WTC11 (cell line): ENCODE measurements around the gene CPT2.

Experiments used
- ATF3 ChIP-seq: sonication (generic); formaldehyde crosslinking; conservative IDR thresholded peaks from 2 replicates; pipeline ENCODE4 v1.8.1; 2022; ENCODE audit warnings: mild to moderate bottlenecking, missing genetic modification reagents
- CREM ChIP-seq: sonication (generic); formaldehyde crosslinking; IDR thresholded peaks from 2 replicates; pipeline ENCODE4 v1.8.1; 2022; ENCODE audit warnings: mild to moderate bottlenecking, missing genetic modification reagents, moderate library complexity
- CTCF ChIP-seq: fragments of 200-600 bp; IDR thresholded peaks from 2 replicates; pipeline ENCODE4 v1.8.0; 2022; ENCODE audit warnings: antibody characterized with exemption
- E2F1 ChIP-seq: sonication (generic); formaldehyde crosslinking; IDR thresholded peaks from 2 replicates; pipeline ENCODE4 v1.8.0; 2022; ENCODE audit warnings: mild to moderate bottlenecking, missing genetic modification reagents
- E2F5 ChIP-seq: sonication (generic); formaldehyde crosslinking; IDR thresholded peaks from 2 replicates; pipeline ENCODE4 v1.8.1; 2022; ENCODE audit warnings: mild to moderate bottlenecking, moderate library complexity, missing genetic modification reagents
- ETV6 ChIP-seq: sonication (generic); formaldehyde crosslinking; IDR thresholded peaks from 2 replicates; pipeline ENCODE4 v1.8.1; 2022; ENCODE audit warnings: mild to moderate bottlenecking, missing genetic modification reagents
- FOXJ3 ChIP-seq: sonication (generic); formaldehyde crosslinking; IDR thresholded peaks from 2 replicates; pipeline ENCODE4 v1.9.0; 2021; ENCODE audit warnings: missing genetic modification reagents, mild to moderate bottlenecking, borderline replicate concordance
- MAX ChIP-seq: sonication (generic); formaldehyde crosslinking; IDR thresholded peaks from 2 replicates; pipeline ENCODE4 v1.8.0; 2022; ENCODE audit warnings: mild to moderate bottlenecking, missing genetic modification reagents
- TEAD1 ChIP-seq: sonication (generic); formaldehyde crosslinking; IDR thresholded peaks from 2 replicates; pipeline ENCODE4 v1.8.0; 2022; ENCODE audit warnings: mild to moderate bottlenecking, missing genetic modification reagents
- USF1 ChIP-seq: sonication (generic); formaldehyde crosslinking; IDR thresholded peaks from 2 replicates; pipeline ENCODE4 v1.8.0; 2022; ENCODE audit warnings: mild to moderate bottlenecking, missing genetic modification reagents
- USF2 ChIP-seq: sonication (generic); formaldehyde crosslinking; IDR thresholded peaks from 2 replicates; pipeline ENCODE4 v1.8.1; 2023; ENCODE audit warnings: mild to moderate bottlenecking, missing genetic modification reagents, moderate library complexity
- ZNF232 ChIP-seq: sonication (generic); formaldehyde crosslinking; IDR thresholded peaks from 2 replicates; pipeline ENCODE4 v1.8.0; 2022; ENCODE audit warnings: mild to moderate bottlenecking, missing genetic modification reagents
- ZNF317 ChIP-seq: sonication (generic); formaldehyde crosslinking; IDR thresholded peaks from 2 replicates; pipeline ENCODE4 v1.8.1; 2023; ENCODE audit warnings: low read depth, mild to moderate bottlenecking, moderate library complexity, missing genetic modification reagents, borderline replicate concordance

GRCh38 chr1:53220171-53220961, 23.7 kb downstream of the CPT2 start, which contains the start of gene CZIB:
- TF ChIP-seq CTCF (no peak), ATF3 (CRISPR knock-in tag) (no peak), E2F5 (CRISPR knock-in tag) (peak; percentile 76), ZNF232 (CRISPR knock-in tag) (peak; percentile 19), CREM (CRISPR knock-in tag) (0 out of 2 replicates have a peak, but pooled peaks have one; percentile 45), ETV6 (CRISPR knock-in tag) (peak; percentile 73), FOXJ3 (no peak), USF2 (CRISPR knock-in tag) (no peak; the same call in 1 of the 2 replicates), MAX (CRISPR knock-in tag) (peak; percentile 91), TEAD1 (CRISPR knock-in tag) (peak; percentile 80; the same call in 1 of the 2 replicates), E2F1 (CRISPR knock-in tag) (no peak), ZNF317 (CRISPR knock-in tag) (no peak), USF1 (CRISPR knock-in tag) (0 out of 2 replicates have a peak, but pooled peaks have one; percentile 14)
